Endodermal cell (in vitro differentiated cells): Measurements from ENCODE around the gene PANK3. TPM values are rescaled to one million over a fixed set of nuclear protein-coding genes. Genes with fewer than 3 reads are reported as not detected.

ENCODE experiments used
- DNase-seq: peaks from one replicate; pipeline ENCODE4 v3.0.0-alpha.2; 2017
- H3K27ac ChIP-seq: 2 replicates; pipeline ENCODE4 v1.5.1; 2013; ENCODE audit warnings: mild to moderate bottlenecking, low read depth, low read length, moderate library complexity
- H3K27me3 ChIP-seq: 2 replicates; pipeline ENCODE4 v1.6.1; 2013; ENCODE audit warnings: mild to moderate bottlenecking, low read length, moderate library complexity; ENCODE audit not compliant: insufficient read depth, control insufficient read depth, poor library complexity, severe bottlenecking
- H3K36me3 ChIP-seq: 2 replicates; pipeline ENCODE4 v1.7.0; 2013; ENCODE audit warnings: mild to moderate bottlenecking, low read length, moderate library complexity; ENCODE audit not compliant: control insufficient read depth, insufficient read depth
- H3K4me1 ChIP-seq: one replicate; pipeline ENCODE4 v1.7.0; 2013; ENCODE audit warnings: low read length; ENCODE audit not compliant: control insufficient read depth, insufficient read depth
- H3K4me3 ChIP-seq: 2 replicates; pipeline ENCODE4 v1.5.1; 2013; ENCODE audit warnings: mild to moderate bottlenecking, low read length, moderate library complexity
- H3K9ac ChIP-seq: 2 replicates; pipeline ENCODE4 v1.6.1; 2013; ENCODE audit warnings: mild to moderate bottlenecking, low read length, moderate library complexity; ENCODE audit not compliant: poor library complexity, severe bottlenecking; ENCODE audit errors: extremely low read depth
- H3K9me3 ChIP-seq: 2 replicates; pipeline ENCODE4 v1.6.1; 2013; ENCODE audit warnings: mild to moderate bottlenecking, low read length, moderate library complexity; ENCODE audit not compliant: control insufficient read depth
- H3K27ac Mint-ChIP-seq: 2 replicates; pipeline ENCODE4 v1.8.0; 2020; ENCODE audit warnings: mixed read lengths
- H3K27me3 Mint-ChIP-seq: 2 replicates; pipeline ENCODE4 v1.8.0; 2021; ENCODE audit warnings: mild to moderate bottlenecking, mixed read lengths; ENCODE audit not compliant: insufficient read depth
- H3K36me3 Mint-ChIP-seq: 2 replicates; pipeline ENCODE4 v1.8.0; 2020; ENCODE audit warnings: low read depth, mixed read lengths
- H3K4me1 Mint-ChIP-seq: 2 replicates; pipeline ENCODE4 v1.8.0; 2020; ENCODE audit warnings: mixed read lengths
- H3K4me3 Mint-ChIP-seq: 2 replicates; pipeline ENCODE4 v1.8.0; 2020; ENCODE audit warnings: mild to moderate bottlenecking, moderate library complexity, mixed read lengths
- H3K9me3 Mint-ChIP-seq: 2 replicates; pipeline ENCODE4 v1.8.0; 2020; ENCODE audit warnings: mild to moderate bottlenecking, mixed read lengths
- WGBS, 2 experiments: methylation state at CpG; one replicate each; pipeline versions ENCODE4 v1.1.5 to v1.1.7; 2013; ENCODE audit warnings: missing lambda C conversion rate in 2 of 2, mixed read lengths in 1 of 2; ENCODE audit not compliant: insufficient coverage in 1 of 2, insufficient read length in 1 of 2; 5-methylcytosine and 5-hydroxymethylcytosine counted together
- total RNA-seq, 2 donors: library from RNA; stranded (reverse); fragmentation: NEBNext Ultra II Directional in 1 of 2; extraction: Animal tissue kit (Norgen Biotek cat#: 25700) in 1 of 2; gene quantifications; 2 replicates in 1 of 2; 3 replicates in 1 of 2; pipeline ENCODE4 v1.2.1, GENCODE V29; 2021
- TF ChIP-seq, protein P1 (sequence below): fragments of 200-600 bp; sonication (generic); conservative IDR thresholded peaks from 2 replicates; pipeline ENCODE4 v1.5.0; 2021; ENCODE audit warnings: antibody characterized with exemption, mild to moderate bottlenecking

PANK3 gene
- total RNA-seq, 2 donors from 2014 or later: 101 to 111 TPM

DNA sequence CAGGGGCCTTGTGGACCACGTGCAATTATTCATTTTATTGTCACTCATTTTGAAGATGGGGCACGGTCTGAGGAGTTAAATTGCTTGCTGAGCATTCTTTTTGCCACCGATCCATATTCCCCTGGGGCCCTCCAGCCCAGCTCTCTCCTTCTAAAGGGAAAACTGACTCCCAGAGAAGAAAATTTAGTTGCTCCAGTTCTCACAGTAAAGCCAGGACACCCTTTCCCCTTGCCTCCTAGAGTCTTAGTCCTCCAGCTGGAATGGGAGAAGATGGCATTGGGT, 1.0 kb upstream of the PANK3 start:
- 44 to 53% methylated on average over 2 to 3 of the region's 3 CpGs for WGBS, 2 experiments
- Histone ChIP-seq H3K36me3 (peaks cover 2% of the 10 kb centered on the region), H3K27ac (peak overlapping the region; percentile 81), H3K9me3 (no peaks in the 10 kb centered on the region), H3K4me3 (peak overlapping the region; percentile 82), H3K9ac (peak overlapping the region; percentile 45), H3K27me3 (no peaks in the 10 kb centered on the region), H3K4me1 (no peaks in the 10 kb centered on the region)
- H3K4me3 Mint-ChIP-seq: peak overlapping the region; percentile 95
- H3K9me3 Mint-ChIP-seq: no peaks in the 10 kb centered on the region
- H3K36me3 Mint-ChIP-seq: peaks cover 10% of the 10 kb centered on the region
- peak overlapping the region; percentile 97 for H3K27ac Mint-ChIP-seq
- H3K27me3 Mint-ChIP-seq: no peaks in the 10 kb centered on the region
- peak; percentile 57 for DNase-seq
- TF ChIP-seq, protein P1, sequence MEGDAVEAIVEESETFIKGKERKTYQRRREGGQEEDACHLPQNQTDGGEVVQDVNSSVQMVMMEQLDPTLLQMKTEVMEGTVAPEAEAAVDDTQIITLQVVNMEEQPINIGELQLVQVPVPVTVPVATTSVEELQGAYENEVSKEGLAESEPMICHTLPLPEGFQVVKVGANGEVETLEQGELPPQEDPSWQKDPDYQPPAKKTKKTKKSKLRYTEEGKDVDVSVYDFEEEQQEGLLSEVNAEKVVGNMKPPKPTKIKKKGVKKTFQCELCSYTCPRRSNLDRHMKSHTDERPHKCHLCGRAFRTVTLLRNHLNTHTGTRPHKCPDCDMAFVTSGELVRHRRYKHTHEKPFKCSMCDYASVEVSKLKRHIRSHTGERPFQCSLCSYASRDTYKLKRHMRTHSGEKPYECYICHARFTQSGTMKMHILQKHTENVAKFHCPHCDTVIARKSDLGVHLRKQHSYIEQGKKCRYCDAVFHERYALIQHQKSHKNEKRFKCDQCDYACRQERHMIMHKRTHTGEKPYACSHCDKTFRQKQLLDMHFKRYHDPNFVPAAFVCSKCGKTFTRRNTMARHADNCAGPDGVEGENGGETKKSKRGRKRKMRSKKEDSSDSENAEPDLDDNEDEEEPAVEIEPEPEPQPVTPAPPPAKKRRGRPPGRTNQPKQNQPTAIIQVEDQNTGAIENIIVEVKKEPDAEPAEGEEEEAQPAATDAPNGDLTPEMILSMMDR: no peak
- peaks cover 30% of the 10 kb centered on the region for H3K4me1 Mint-ChIP-seq

DNA sequence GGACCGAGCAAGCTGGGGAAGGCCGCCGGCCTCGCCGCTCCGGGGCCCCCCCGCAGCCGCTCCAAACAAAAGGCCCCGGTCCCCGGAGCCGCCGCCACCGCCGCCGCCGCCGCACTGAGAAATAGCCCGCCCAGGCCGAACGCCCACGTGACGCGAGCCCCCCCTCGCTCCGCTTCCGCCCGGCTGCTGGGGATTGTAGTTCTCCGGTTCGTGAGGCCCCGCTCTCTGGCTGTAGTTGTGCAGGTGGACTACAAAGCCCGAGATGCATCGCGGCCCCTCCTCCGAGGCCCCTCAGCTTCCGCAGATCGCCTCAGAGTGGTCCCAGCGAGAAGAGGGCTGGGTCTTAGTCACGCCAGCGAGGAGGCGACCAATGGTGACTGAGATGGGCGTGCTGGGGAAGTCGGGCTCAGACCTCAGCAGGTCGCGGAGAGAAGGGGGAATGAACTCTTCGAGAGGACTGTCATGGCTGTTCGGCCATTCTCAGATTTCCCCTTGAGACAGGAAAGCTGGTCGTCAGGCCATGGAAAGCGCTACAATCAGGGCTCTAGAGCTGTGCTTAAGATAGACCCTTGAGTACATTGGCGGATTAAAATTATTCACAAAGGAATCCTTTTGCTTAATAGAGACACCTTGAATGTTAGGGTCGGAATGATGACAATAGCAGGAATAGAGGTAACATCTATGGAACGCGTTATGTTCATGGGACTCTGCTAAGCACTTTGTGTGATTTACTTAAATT, 489 bp upstream of the PANK3 start:
- H3K27me3 ChIP-seq: no peaks in the 10 kb centered on the region
- H3K27ac ChIP-seq: peak overlapping the region; percentile 88
- no peaks in the 10 kb centered on the region for H3K4me1 ChIP-seq

DNA sequence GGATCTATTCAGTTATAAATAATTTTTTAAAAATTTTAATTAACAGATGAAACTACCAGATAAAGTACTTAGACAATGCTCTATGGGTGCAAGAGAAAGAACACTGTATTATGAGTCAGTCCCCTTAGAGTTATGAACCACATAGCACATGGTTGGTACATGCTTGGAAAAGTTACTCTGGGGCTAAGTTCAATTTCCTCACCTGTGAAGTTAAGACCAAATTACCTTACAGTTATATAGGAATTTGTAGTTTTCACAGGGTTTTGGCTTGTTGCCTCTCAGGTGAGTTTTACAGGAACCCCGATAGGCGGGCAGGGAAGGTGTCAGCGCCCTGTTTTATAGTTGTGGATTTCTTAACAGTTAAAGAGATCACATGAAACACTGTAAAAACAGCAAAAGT, 1.2 kb downstream of the PANK3 start:
- H3K27me3 ChIP-seq: no peaks in the 10 kb centered on the region
- 22 to 27% methylated on average over 3 of the region's 3 CpGs for WGBS, 2 experiments
- Mint-ChIP-seq H3K27me3 (no peaks in the 10 kb centered on the region), H3K4me3 (peak overlapping the region; percentile 95), H3K36me3 (peaks cover 17% of the 10 kb centered on the region), H3K4me1 (peaks cover 32% of the 10 kb centered on the region), H3K27ac (no peak overlapping the region), H3K9me3 (peaks cover 6% of the 10 kb centered on the region)
- peak overlapping the region; percentile 98 for H3K4me3 ChIP-seq
- TF ChIP-seq, protein P1: no peak
- DNase-seq: no peak
- peak overlapping the region; percentile 86 for H3K9ac ChIP-seq
- peaks cover 7% of the 10 kb centered on the region for H3K9me3 ChIP-seq
- peaks cover 13% of the 10 kb centered on the region for H3K36me3 ChIP-seq
- no peak overlapping the region for H3K27ac ChIP-seq
- H3K4me1 ChIP-seq: no peaks in the 10 kb centered on the region

More for the DNA sequence above, 489 bp upstream of the PANK3 start:
- H3K4me3 ChIP-seq: peak overlapping the region; percentile 98
- Mint-ChIP-seq H3K4me1 (peaks cover 32% of the 10 kb centered on the region), H3K27ac (peak overlapping the region; percentile 97), H3K27me3 (no peaks in the 10 kb centered on the region), H3K36me3 (peaks cover 12% of the 10 kb centered on the region), H3K9me3 (peaks cover under 1% of the 10 kb centered on the region), H3K4me3 (peak overlapping the region; percentile 95)
- peaks cover 7% of the 10 kb centered on the region for H3K36me3 ChIP-seq
- TF ChIP-seq, protein P1: no peak
- DNase-seq: peak; percentile 100
- H3K9ac ChIP-seq: peak overlapping the region; percentile 86
- 2 to 6% methylated on average over 21 to 52 of the region's 52 CpGs for WGBS, 2 experiments
- peaks cover under 1% of the 10 kb centered on the region for H3K9me3 ChIP-seq
